Measurements from ENCODE around the gene MAJIN.

The MAJIN gene

GRCh38 chr11:64906314-64906635, 65.6 kb downstream of the MAJIN start:
- CTCF ChIA-PET, result no interaction called here
- DNase-seq (ENCODE audit: extremely low spot score), result no peak
- TF ChIP-seq SUZ12 (IDR thresholded peaks at IDR 0.05), result no peak
- no peak for TF ChIP-seq FOXM1 (IDR thresholded peaks at IDR 0.05; ENCODE audit: borderline replicate concordance)
- TF ChIP-seq NFRKB (IDR thresholded peaks at IDR 0.05), result no peak
- TF ChIP-seq L3MBTL2 (conservative IDR thresholded peaks at IDR 0.05), result no peak
- TF ChIP-seq BHLHE40 (IDR thresholded peaks at IDR 0.05; ENCODE audit: borderline replicate concordance), result no peak
- no peak for TF ChIP-seq HDGF (IDR thresholded peaks at IDR 0.05; ENCODE audit: borderline replicate concordance)
- no peak for TF ChIP-seq ELF4 (IDR thresholded peaks at IDR 0.05)
- no peak for TF ChIP-seq ZNF384 (IDR thresholded peaks at IDR 0.05)
- no peak for TF ChIP-seq CTBP1 (IDR thresholded peaks at IDR 0.05; ENCODE audit: borderline replicate concordance)
- no peak for TF ChIP-seq FOXK2 (IDR thresholded peaks at IDR 0.05)
- no peak for TF ChIP-seq FOXA1 (IDR thresholded peaks at IDR 0.05)
- POLR2A ChIA-PET, result interaction anchor here (1.3 kb wide), 2 partner anchors 8 to 212 kb away, joined by 3 read pairs; partner anchors contain the start of gene ZNHIT2

- TF ChIP-seq FOXM1 (IDR thresholded peaks at IDR 0.05; ENCODE audit: borderline replicate concordance), result no peak
- no peak for TF ChIP-seq LEF1 (IDR thresholded peaks at IDR 0.05; ENCODE audit: borderline replicate concordance)
- no peak for TF ChIP-seq BHLHE40 (IDR thresholded peaks at IDR 0.05; ENCODE audit: borderline replicate concordance)
- TF ChIP-seq NFRKB (IDR thresholded peaks at IDR 0.05), result no peak
- no peak for TF ChIP-seq HDGF (IDR thresholded peaks at IDR 0.05; ENCODE audit: borderline replicate concordance)
- no peak for TF ChIP-seq CTBP1 (IDR thresholded peaks at IDR 0.05; ENCODE audit: borderline replicate concordance)
- no peak for TF ChIP-seq SUZ12 (IDR thresholded peaks at IDR 0.05)
- DNase-seq (ENCODE audit: extremely low spot score), result no peak
- ChIA-PET POLR2A (interaction anchor here (1.3 kb wide), 2 partner anchors 8 to 212 kb away, joined by 3 read pairs; partner anchors contain the start of gene ZNHIT2), CTCF (no interaction called here)
Observed at GRCh38 chr11:64905516-64906313, 66.2 kb downstream of the MAJIN start.

GRCh38 chr11:64903291-64903833, 68.5 kb downstream of the MAJIN start:
- TF ChIP-seq ELF4 (IDR thresholded peaks at IDR 0.05), result no peak
- TF ChIP-seq SP1 (IDR thresholded peaks at IDR 0.05), result no peak
- TF ChIP-seq PKNOX1 (IDR thresholded peaks at IDR 0.05), result no peak
- no peak for TF ChIP-seq FOXM1 (IDR thresholded peaks at IDR 0.05; ENCODE audit: borderline replicate concordance)
- no peak for TF ChIP-seq L3MBTL2 (conservative IDR thresholded peaks at IDR 0.05)
- TF ChIP-seq CTBP1 (IDR thresholded peaks at IDR 0.05; ENCODE audit: borderline replicate concordance), result no peak
- TF ChIP-seq BHLHE40 (IDR thresholded peaks at IDR 0.05; ENCODE audit: borderline replicate concordance), result no peak
- TF ChIP-seq FOXK2 (IDR thresholded peaks at IDR 0.05), result no peak
- TF ChIP-seq ARNT (IDR thresholded peaks at IDR 0.05), result no peak
- DNase-seq (ENCODE audit: extremely low spot score), result no peak
- ChIA-PET CTCF (no interaction called here), POLR2A (no interaction called here)

GRCh38 chr11:64902102-64902900, 69.6 kb downstream of the MAJIN start:
- POLR2A ChIA-PET, result no interaction called here
- TF ChIP-seq FOXA1 (IDR thresholded peaks at IDR 0.05) (no peak), ELF4 (IDR thresholded peaks at IDR 0.05) (no peak), NFRKB (IDR thresholded peaks at IDR 0.05) (no peak), ARNT (IDR thresholded peaks at IDR 0.05) (no peak), HDGF (IDR thresholded peaks at IDR 0.05; ENCODE audit: borderline replicate concordance) (no peak), PKNOX1 (IDR thresholded peaks at IDR 0.05) (no peak)
- DNase-seq (ENCODE audit: extremely low spot score), result no peak
- CTCF ChIA-PET, result interaction anchor here (0.8 kb wide), 1 partner anchor 53 kb away, joined by 3 read pairs; no protein-coding TSS in a partner anchor

GRCh38 chr11:64900774-64901173, 71.1 kb downstream of the MAJIN start:
- CTCF ChIA-PET, result no interaction called here
- DNase-seq (ENCODE audit: extremely low spot score), result no peak
- POLR2A ChIA-PET, result no interaction called here
- TF ChIP-seq PKNOX1 (IDR thresholded peaks at IDR 0.05) (no peak), HDGF (IDR thresholded peaks at IDR 0.05; ENCODE audit: borderline replicate concordance) (no peak), FOXM1 (IDR thresholded peaks at IDR 0.05; ENCODE audit: borderline replicate concordance) (no peak), ELF4 (IDR thresholded peaks at IDR 0.05) (no peak), FOXK2 (IDR thresholded peaks at IDR 0.05) (no peak), ARNT (IDR thresholded peaks at IDR 0.05) (no peak), NFRKB (IDR thresholded peaks at IDR 0.05) (no peak), LEF1 (IDR thresholded peaks at IDR 0.05; ENCODE audit: borderline replicate concordance) (no peak), ZNF384 (IDR thresholded peaks at IDR 0.05) (no peak)

- no peak for DNase-seq (ENCODE audit: extremely low spot score)
- POLR2A ChIA-PET, result no interaction called here
- TF ChIP-seq CTBP1 (IDR thresholded peaks at IDR 0.05; ENCODE audit: borderline replicate concordance) (no peak), LEF1 (IDR thresholded peaks at IDR 0.05; ENCODE audit: borderline replicate concordance) (no peak), FOXK2 (IDR thresholded peaks at IDR 0.05) (no peak), HDGF (IDR thresholded peaks at IDR 0.05; ENCODE audit: borderline replicate concordance) (no peak), FOXA1 (IDR thresholded peaks at IDR 0.05) (no peak), ELF4 (IDR thresholded peaks at IDR 0.05) (no peak), TARDBP (IDR thresholded peaks at IDR 0.05) (no peak), FOXM1 (IDR thresholded peaks at IDR 0.05; ENCODE audit: borderline replicate concordance) (no peak), SUZ12 (IDR thresholded peaks at IDR 0.05) (no peak), PKNOX1 (IDR thresholded peaks at IDR 0.05) (no peak), L3MBTL2 (conservative IDR thresholded peaks at IDR 0.05) (no peak), ARNT (IDR thresholded peaks at IDR 0.05) (no peak), BHLHE40 (IDR thresholded peaks at IDR 0.05; ENCODE audit: borderline replicate concordance) (no peak)
- CTCF ChIA-PET, result no interaction called here
Observed at GRCh38 chr11:64900263-64900678, 71.6 kb downstream of the MAJIN start.
